ENCODE data around the gene PTPN6. TPM values are rescaled to one million over a fixed set of nuclear protein-coding genes. Genes with fewer than 3 reads are reported as not detected.

The PTPN6 gene
- total RNA-seq, 1 donor from 2014 or later: 0.94 TPM

GRCh38 chr12:6954316-6955107 is 3.4 kb downstream of the PTPN6 start:
- no peak for DNase-seq (ENCODE audit: extremely low spot score, unreplicated experiment)
- no peaks in the 10 kb centered on the region for H3K9me3 Mint-ChIP-seq (ENCODE audit: unreplicated experiment)
- no peak overlapping the region for H3K4me3 Mint-ChIP-seq (ENCODE audit: unreplicated experiment)
- peak overlapping the region; percentile 90 for H3K27ac Mint-ChIP-seq (ENCODE audit: unreplicated experiment)
- TF ChIP-seq CTCF (IDR thresholded peaks at IDR 0.05): no peak
- no peaks in the 10 kb centered on the region for H3K27me3 Mint-ChIP-seq (ENCODE audit: unreplicated experiment)
- H3K4me1 Mint-ChIP-seq (ENCODE audit: unreplicated experiment): peaks cover 27% of the 10 kb centered on the region
- no peaks in the 10 kb centered on the region for H3K36me3 Mint-ChIP-seq (ENCODE audit: unreplicated experiment)

GRCh38 chr12:6955108-6956020 is 4.2 kb downstream of the PTPN6 start:
- H3K36me3 Mint-ChIP-seq (ENCODE audit: unreplicated experiment): no peaks in the 10 kb centered on the region
- no peak for DNase-seq (ENCODE audit: extremely low spot score, unreplicated experiment)
- no peak overlapping the region for H3K4me3 Mint-ChIP-seq (ENCODE audit: unreplicated experiment)
- H3K27ac Mint-ChIP-seq (ENCODE audit: unreplicated experiment): no peak overlapping the region
- no peak for TF ChIP-seq CTCF (IDR thresholded peaks at IDR 0.05)
- H3K27me3 Mint-ChIP-seq (ENCODE audit: unreplicated experiment): no peaks in the 10 kb centered on the region
- H3K9me3 Mint-ChIP-seq (ENCODE audit: unreplicated experiment): no peaks in the 10 kb centered on the region
- peaks cover 27% of the 10 kb centered on the region for H3K4me1 Mint-ChIP-seq (ENCODE audit: unreplicated experiment)

GRCh38 chr12:6956021-6956727 is 5.0 kb downstream of the PTPN6 start:
- no peak for DNase-seq (ENCODE audit: extremely low spot score, unreplicated experiment)
- Mint-ChIP-seq H3K36me3 (ENCODE audit: unreplicated experiment) (no peaks in the 10 kb centered on the region), H3K9me3 (ENCODE audit: unreplicated experiment) (no peaks in the 10 kb centered on the region), H3K4me1 (ENCODE audit: unreplicated experiment) (peaks cover 27% of the 10 kb centered on the region), H3K27ac (ENCODE audit: unreplicated experiment) (no peak overlapping the region), H3K4me3 (ENCODE audit: unreplicated experiment) (no peak overlapping the region), H3K27me3 (ENCODE audit: unreplicated experiment) (no peaks in the 10 kb centered on the region)
- no peak for TF ChIP-seq CTCF (IDR thresholded peaks at IDR 0.05)

- no peak overlapping the region for H3K27ac Mint-ChIP-seq (ENCODE audit: unreplicated experiment)
- no peaks in the 10 kb centered on the region for H3K9me3 Mint-ChIP-seq (ENCODE audit: unreplicated experiment)
- no peak for DNase-seq (ENCODE audit: extremely low spot score, unreplicated experiment)
- H3K27me3 Mint-ChIP-seq (ENCODE audit: unreplicated experiment): no peaks in the 10 kb centered on the region
- peaks cover 33% of the 10 kb centered on the region for H3K4me1 Mint-ChIP-seq (ENCODE audit: unreplicated experiment)
- no peak overlapping the region for H3K4me3 Mint-ChIP-seq (ENCODE audit: unreplicated experiment)
- no peaks in the 10 kb centered on the region for H3K36me3 Mint-ChIP-seq (ENCODE audit: unreplicated experiment)
- no peak for TF ChIP-seq CTCF (IDR thresholded peaks at IDR 0.05)
Measured at GRCh38 chr12:6957151-6957701, 6.1 kb downstream of the PTPN6 start.
